ENCODE results near the gene EEA1.
"Not testable (repeated sequence)": the region's sequence is repeated elsewhere in the genome, so short reads cannot be mapped to it uniquely, and the experiment has no call there.

Gene EEA1

DNA sequence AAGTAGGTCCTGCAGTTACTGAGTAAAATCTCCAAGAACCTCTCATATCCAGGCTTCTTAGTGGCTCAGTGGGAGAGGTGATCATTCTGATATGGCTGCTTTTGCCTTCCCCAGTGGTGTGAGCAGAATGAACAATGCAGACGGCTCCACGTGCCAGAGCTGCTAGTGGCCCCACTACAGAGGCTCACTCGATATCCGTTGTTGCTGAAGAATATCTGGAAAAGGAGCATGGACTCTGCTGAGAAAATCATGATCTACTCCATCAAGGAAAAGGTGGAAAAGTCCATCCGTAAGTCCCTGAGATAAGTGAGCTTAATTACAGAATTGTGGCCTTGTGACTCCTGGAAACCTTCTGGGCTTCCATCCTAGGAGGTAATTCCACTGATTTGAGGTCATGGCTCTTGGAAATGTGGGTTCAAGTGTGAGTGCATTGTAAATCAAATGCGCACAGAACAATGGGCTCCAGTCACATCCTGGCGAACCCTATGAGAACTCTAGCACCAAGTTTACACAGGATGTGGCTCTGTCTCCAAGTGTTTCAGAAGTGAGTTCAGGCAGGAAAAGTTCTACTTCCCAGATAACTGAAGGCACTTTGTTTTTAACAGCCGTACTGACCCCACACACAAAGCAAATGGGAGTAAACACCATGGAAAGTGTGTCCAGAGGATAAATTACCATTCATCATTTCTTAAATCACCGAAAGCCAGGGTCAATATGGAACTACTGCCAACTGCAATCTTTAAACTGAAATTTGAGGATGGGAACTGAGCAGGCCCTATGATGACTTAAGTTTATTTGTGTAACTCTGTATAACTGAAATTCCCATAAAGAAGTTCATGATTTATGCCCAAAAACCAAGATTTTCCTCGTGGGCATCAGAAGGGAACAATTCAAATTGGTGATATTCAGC is 174.9 kb downstream of the EEA1 start:
- DNase-seq (ENCODE audit: low read depth, low spot score), result no peak

DNA sequence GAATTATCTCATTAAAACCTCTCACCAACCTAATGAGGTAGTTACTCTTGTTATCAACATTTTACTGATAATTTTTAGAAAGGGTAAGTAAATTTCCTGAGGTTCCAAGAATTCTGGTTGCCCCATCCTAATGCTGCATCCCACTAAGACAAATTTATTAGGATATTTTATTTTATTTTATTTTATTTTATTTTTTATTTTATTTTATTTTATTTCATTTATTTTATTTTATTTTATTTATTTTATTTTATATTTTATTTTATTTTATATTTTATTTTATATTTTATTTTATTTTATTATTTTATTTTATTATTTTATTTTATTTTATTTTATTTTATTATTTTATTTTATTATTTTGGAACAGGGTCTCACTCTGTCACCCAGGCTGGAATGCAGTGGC is 179.4 kb downstream of the EEA1 start:
- not testable (repeated sequence) for DNase-seq (ENCODE audit: low read depth, low spot score)

DNA sequence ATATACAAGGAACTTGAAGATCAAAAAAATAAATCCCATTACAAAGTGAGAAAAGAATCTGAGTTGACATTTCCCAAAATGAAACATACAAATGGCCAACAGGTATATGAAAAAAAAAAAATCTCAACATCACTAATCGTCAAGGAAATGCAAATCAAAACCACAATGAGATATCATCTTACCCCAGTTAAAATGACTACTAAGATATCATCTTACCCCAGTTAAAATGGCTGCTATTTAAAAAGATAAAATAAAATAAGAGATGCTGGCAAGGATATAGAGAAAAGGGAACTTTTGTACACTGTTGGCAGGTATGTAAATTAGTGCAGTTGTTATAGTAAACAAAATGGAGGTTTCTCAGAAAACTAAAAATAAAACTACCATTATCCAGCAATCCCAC is 181.9 kb downstream of the EEA1 start:
- no peak for DNase-seq (ENCODE audit: low read depth, low spot score)

DNA sequence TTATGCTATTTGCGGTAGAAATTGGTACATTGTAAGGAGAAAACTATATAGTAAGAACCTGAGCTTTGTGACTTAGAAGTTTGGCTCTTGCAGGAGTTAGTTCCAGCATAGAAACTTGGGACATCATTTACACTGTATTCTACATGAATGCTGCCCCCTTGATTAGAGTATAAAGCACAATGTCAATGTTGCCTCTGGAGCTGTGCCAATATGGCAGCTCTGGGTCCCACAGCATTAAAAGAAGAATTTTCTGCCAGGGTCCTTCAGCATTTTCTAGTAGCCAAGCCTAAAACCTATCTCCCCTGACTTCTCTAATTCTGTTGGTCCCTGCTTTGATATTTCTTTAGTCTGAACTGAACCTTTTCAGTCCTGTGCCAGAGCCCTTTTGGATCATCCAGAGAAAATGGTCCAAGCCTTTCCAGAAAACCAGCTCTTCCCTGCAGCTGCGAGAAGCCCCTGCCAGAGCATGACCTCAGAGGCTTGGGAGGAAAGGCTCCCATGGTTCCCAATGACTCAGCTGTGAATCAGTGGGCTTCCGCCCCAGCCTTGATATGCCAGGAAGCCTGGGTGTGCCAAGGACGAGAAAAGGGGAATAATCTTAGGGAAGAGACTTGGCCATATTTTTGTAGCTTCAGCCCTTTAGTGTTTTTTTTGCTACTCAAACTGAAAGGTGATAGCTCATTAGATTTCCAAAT is 183.1 kb downstream of the EEA1 start:
- peak; percentile 89 for DNase-seq (ENCODE audit: low read depth, low spot score)

DNA sequence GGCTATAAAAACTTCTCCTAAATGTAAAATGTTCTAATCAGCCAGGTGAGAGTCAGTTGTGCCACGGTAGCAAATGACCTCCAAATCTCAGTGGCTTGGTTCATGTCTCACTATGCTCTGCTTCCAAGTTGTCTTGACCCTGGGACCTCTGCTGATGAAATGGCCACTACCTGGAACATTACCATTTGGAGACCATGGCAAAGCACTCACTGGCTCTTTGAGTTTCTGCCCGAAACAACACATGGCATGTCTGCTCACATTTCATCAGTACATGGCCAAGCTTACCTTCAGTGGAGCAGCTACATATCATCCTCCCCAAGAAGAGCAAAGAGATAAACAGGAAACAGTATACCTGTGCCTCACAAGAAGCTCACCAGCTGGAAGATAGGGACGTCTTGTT is 186.1 kb downstream of the EEA1 start:
- no peak for DNase-seq (ENCODE audit: low read depth, low spot score)

DNA sequence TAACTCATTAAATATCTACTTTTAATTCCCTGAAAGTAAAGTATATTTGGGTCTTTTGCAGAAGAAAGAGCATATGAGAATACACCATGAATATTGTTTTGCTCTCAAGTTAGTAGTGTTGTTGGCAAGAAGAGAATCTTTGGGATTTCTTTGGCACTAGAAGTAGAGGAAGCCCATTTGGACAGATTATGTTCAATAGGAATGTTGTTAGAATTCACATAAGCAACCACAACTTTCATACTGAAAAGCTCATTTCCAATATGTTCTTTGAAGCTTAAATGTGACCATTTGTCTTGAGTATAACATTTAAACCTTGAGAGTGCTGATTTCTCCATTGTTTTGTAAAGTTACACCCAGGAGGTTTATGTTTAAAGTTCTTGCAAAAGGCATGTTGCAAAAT is 188.7 kb downstream of the EEA1 start:
- no peak for DNase-seq (ENCODE audit: low read depth, low spot score)

DNA sequence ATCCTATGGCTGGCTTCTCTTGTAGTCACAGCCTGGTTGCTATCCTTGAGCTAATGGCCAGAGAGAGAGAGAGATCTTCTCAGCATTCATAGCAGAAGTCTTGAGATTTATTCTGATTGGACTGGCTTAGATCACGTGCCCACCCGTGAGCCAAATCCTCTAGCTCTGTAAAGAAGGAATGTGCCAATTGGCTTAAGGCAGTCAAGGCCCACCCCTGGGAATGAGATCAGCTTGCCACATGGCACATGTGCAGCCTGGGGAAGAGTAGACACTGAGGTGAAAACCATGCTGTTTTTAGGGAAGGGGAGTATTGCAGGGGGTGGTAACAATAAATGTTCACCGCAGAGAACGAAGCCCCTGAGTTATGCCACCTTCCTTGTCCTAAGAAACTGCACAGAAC is 190.0 kb downstream of the EEA1 start:
- DNase-seq (ENCODE audit: low read depth, low spot score), result no peak

DNA sequence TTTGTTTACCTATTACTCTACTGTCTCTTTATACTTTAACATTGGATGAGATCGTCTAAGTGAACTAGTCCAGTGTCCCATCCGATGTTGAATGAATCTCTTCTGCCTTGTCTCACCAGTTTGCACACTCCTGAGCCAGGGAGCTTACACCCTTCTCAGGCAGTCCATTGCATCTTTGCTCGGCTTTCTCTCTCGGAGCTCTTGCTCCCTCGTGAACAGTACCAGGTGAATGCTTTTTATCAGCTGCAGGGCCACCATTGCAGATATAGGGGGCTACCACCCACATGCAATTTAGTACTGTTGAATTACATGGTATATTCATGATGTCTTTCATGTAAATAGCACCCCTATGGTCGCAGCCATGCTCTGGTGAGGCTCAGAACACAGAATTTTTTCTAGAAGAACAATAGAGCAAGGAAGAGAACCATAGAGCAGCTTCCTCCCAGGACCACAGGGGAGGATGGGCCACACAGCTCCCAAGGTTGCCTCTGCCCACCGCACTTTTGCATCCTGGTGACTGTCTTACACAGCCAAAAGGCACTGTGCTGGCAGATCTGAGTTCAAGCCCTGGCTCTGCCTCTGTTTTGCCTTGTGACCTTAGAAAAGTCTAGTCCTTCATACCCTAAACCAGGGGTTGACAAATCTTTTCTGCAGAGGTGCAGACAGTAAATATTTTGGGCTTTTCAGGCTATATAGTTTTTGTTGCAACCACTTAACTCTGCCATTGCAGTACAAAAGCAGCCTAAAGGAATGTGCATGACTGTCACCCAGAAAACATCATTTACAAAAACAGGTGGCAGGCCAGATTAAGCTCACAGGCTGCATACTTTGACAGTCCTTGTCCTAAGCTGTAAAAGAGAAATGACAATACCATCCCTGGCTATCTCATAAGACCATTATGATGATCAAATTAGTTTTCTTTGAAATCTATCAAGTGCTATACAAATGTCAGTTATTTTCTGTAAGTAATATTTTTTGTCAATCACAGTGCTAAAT is 190.9 kb downstream of the EEA1 start:
- DNase-seq (ENCODE audit: low read depth, low spot score), result no peak

DNA sequence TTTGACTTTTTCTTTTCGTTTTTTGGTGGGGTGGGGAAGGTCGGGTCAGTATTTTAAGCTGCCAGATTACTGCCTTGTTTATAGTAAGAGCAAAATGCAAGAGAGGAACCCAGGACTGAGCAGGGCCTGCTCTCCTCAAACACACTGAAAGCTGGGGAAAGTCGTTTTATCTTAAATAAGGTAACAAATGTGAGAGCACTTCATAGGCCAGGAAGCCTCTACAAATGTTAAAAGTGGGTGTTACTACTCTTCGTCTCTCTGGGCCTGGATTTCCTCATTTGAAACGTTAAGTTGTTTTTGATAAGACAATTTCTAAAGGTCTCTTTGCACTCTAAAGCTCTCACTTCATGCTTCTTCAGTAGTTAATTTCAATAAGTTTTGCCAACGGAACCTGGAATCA is 192.5 kb downstream of the EEA1 start:
- no peak for DNase-seq (ENCODE audit: low read depth, low spot score)

DNA sequence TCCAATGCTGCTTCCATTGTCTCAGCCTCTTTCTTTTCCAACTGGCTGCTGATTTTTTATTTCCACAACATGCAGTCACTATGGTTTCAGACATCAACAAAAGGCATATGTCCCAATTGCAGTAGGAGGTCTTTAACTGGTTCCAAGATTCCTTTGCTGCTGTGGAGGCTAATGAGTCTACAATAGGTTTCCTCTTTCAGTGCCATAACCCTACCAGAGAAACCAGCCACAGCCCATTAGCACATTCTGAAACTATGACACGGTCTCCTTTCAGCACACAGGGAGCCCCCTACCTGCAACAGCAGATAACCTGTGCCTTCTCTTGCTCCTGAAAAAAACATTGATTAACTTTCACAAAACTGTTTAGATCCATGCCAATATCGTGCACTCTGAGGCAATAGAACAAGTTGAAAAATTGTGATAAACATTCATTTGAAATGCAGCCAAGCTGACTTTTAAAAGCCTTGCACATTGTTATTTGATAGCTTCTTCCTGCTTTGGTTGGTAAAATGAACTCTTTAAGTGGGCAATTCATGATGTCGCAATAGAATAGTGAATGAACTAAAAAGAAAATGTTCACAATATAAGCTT is 193.9 kb downstream of the EEA1 start:
- DNase-seq (ENCODE audit: low read depth, low spot score), result peak; percentile 64

DNA sequence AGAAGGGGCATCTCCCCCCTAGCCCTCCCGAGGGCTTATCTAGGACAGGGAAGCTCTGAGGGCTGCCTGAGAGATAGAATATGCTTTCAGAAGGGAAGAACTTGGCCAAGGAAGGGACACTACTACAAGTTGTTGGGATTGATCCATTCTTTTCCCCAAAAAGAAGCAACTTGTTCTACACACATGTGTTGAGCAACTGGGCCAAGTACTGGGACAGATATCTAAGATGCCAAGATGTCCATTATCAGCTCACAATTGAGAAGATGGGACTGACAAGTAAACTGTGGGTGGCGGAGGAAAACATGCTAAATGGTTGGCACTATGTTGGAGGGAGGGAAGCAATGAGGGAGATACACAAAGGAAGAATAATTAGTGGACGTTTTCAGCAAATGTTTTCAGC is 195.4 kb downstream of the EEA1 start:
- DNase-seq (ENCODE audit: low read depth, low spot score), result no peak

DNA sequence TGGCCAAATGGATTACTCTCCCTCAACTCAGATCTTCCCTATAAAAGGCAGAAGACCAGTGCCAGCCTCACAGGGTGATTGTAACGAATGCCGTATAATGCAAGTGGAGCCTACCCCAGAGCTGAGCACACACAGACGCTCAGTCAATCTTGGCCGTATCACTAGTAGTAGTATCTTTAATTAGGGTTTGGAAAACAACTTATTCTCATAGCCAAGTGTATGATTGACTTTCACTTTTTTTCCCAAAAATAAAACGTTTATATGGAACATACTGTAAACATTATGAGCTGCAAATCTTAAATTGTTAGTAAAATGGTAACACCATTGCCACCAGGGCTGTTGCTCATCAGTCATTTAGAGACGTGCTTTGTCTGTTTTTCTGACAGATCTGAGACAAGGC is 195.9 kb downstream of the EEA1 start:
- DNase-seq (ENCODE audit: low read depth, low spot score), result no peak

DNA sequence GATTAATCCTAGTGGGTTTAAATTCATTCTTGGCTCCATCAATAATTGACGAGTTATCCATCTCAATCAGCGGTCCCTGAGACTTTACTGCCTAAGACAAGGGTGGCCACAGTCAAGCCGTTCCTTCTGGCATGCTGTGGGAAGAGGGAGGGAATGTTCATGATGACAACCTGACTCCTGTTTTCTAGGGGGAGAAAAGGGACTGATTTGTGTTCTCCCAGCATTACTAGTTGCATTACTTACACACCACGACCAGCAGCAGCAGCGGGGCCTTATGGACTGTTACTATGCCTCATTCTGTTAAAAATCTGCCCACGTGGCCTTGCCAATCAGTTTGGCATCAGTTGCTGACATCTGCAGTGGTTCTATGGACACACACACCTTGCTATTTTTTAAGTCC is 196.4 kb downstream of the EEA1 start:
- DNase-seq (ENCODE audit: low read depth, low spot score), result no peak

DNA sequence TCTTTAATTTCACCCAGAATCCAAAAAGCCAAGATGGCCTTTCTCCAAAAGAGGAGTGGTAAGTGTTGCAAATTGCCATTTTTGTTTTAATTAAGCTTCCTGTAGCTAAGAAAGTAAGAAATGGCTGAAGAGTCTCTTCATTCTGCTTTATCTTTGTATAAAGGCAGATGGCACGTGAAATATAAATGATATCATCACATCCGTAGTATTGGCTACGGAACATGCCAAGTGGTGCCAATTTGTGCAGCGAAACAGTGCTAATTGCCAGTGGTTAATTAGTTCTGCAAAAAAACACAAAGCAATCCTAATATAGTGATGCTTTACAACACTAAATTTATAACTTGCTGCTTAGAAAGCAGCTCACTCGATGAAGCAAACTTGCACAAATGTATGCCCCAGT is 196.9 kb downstream of the EEA1 start:
- DNase-seq (ENCODE audit: low read depth, low spot score), result no peak

DNA sequence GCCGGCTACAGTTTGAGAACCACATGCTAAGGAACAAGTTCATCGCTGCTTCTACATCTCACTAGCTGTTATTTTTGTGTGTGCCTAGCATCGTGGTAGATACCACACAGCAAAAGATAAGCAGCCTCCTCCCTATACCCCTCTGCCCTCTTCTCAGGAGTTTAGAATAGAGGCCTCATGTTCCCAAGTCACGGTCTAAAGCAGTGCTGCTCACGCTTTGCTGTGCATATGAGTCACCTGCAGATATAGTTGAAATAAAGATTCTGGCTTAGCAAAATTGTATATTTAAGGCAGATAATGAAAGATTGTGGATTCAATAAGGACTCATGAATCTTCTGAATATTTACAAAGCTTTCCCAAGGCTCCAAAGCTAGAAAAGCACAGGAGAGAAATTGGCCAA is 198.3 kb downstream of the EEA1 start:
- no peak for DNase-seq (ENCODE audit: low read depth, low spot score)

DNA sequence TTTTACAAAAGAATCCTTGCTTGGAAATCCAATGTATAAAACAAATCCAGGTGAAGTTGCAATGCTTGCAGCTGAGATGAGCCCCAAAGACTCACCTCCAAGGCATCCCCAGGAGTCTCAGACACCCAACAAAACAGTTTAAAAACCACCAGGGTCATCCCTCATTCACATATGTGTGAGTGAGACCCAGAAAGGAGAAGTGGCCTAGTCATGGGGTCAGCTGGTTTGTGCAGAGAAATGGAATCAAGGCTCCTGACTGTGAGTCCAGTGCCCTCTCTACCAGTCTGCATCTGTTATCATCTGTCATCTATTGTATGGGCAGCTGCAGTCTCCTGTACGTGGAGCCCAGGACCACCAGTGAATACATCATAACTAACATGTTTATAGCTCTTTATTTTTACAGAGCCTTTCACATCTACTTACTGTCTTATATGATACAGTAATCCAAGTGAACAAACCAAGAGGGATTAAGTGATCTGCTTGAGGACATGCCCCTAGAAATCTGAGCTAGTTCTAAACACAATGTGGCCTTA is 199.3 kb downstream of the EEA1 start:
- DNase-seq (ENCODE audit: low read depth, low spot score), result no peak

DNA sequence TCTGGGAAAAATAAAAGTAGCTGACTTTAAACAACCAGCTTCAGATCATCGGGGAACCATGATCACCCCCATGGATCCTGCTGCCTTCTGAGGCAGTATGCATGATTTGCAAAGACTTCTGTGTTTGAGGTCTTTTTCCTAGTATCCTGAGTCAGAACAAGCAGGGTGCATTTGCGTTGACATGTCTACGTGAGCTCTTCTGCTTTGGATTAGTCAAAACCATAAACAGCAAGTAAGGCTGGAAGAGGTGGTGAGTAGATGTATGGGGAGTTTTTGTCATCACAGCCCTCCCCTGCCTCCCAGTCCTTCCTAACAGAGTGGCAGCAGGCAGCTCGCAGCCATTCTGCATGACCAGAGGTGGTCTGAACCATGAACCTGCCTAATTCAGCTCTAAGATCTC is 202.2 kb downstream of the EEA1 start:
- DNase-seq (ENCODE audit: low read depth, low spot score), result no peak

DNA sequence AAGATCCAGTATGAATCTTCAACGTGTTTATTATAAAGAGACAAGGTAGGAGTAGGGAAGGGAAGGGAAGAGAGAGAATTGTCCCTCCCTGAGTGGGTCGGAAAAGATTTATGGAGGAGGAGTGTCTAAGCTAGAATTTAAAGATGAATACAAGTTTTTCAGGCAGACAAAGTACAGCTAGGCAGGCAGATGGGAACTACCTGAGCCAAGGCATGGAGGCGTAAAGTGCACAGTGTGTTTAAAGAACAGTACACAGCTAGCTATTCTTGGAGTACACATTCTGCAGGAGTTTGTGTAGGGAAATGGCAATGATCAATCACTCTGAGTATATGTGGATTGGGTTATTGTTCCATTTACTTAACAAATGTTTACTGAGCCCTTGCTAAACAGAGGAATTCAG is 206.2 kb downstream of the EEA1 start:
- no peak for DNase-seq (ENCODE audit: low read depth, low spot score)

DNA sequence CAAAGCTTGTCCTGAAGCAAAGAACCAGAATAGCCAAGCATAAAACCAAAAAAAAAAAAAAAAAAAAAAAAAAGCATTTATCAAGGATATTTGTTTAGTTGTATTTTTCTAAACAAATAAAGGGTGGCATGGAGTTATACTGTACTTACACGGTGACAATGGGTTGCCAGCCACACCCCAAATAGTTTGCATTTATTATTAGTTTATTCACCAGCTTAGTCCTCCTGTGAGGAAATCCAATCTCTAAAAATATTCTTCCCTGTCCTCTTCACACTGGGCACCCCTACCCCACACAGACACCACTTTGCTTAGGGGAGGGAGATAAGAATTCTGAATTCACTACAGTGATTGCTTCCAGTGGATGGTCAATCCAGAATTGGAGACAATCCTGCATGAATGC is 207.4 kb downstream of the EEA1 start:
- DNase-seq (ENCODE audit: low read depth, low spot score), result no peak

DNA sequence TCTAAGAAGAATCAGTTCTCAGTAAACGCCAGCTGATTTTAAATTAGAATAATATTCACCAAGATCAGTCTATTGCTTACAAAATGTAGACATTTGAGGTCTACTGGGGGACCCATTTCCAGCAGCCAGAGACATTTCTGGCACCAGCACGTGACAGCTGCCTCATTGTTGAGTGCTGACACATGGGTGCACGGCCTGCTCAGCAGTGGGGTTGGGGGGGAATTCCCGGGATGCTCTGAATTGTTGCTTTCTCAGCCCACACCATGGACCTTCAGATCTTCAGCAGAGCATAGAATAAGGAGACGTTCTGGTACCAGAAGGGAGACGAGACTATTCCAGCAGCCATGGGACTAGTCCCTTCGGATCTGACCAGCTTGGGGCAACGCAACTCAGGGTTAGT is 208.0 kb downstream of the EEA1 start:
- DNase-seq (ENCODE audit: low read depth, low spot score), result no peak
